HG02884 (cell line): ENCODE measurements around the gene CHST8.
"Not testable (repeated sequence)": the region's sequence is repeated elsewhere in the genome, so short reads cannot be mapped to it uniquely, and the experiment has no call there.

ENCODE experiments used
- ATAC-seq: cut with Tn5 transposase; IDR thresholded peaks from one replicate; pipeline ENCODE4 v1.9.1; 2021; ENCODE audit warnings: mild to moderate bottlenecking, moderate library complexity; ENCODE audit not compliant: unreplicated experiment

The CHST8 gene

GRCh38 chr19:33621811-33622504 is at the start of gene CHST8:
Gene CHST8 (plus strand): TSS chr19:33621953. CDS start chr19:33689262, 67,309 bp downstream.
- no peak for ATAC-seq

GRCh38 chr19:33572929-33573328 is 48.8 kb upstream of the CHST8 start:
- no peak for ATAC-seq

DNA sequence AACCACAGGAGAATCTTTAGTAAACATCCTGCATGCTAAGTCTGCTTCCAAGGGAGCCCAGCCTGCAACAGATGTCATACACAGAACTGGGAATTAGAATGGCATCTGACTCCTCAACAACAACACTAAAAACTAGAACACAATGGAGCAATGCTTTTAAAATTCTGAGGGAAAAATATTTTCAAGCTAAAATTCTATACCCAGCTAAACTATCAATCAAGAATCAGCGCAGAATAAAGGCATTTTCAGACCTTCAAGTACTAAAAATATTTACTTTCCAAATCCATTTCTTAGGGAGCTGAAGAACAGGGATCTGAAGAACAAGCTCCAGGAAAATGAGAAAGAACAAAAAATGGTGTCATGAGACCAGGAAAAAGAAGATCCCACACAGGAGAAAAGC is 46.9 kb upstream of the CHST8 start:
- no peak for ATAC-seq

- ATAC-seq, result no peak
Measured at GRCh38 chr19:33578697-33579096, 43.1 kb upstream of the CHST8 start.

DNA sequence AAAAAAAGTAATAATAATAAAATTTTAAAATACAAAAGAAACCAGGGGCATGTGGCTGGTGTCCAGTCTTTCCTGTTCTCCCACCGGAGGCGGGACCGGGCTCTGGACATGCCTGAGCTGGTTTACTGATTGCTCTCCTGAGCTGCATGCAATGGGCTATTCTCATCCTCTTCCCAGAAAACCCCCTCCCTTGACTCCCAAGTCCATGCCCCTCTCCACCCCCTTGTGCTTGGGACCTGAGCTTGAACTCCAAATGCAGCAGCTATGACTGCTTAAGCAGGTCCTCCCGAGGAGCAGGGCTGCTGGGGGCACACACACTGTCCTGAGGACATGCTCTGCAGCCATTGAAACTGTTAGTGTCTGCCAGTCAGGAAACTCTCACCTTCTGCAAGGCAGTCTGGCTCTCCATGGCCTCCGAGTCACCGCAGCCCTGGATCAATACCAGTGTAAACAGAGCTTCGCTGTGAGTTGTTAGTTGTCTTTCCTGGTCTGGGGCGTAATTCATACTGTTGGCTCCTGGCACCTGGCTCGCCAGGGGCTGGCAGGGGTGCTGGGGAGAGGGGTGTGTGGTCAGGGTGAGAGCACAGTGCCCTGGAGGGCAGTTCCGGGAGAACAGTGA is 41.6 kb upstream of the CHST8 start:
- ATAC-seq, result no peak

- no peak for ATAC-seq
Measured at GRCh38 chr19:33580645-33581037, 41.1 kb upstream of the CHST8 start.

GRCh38 chr19:33582914-33583313 is 38.8 kb upstream of the CHST8 start:
- no peak for ATAC-seq

- no peak for ATAC-seq
Measured at GRCh38 chr19:33587150-33587549, 34.6 kb upstream of the CHST8 start.

DNA sequence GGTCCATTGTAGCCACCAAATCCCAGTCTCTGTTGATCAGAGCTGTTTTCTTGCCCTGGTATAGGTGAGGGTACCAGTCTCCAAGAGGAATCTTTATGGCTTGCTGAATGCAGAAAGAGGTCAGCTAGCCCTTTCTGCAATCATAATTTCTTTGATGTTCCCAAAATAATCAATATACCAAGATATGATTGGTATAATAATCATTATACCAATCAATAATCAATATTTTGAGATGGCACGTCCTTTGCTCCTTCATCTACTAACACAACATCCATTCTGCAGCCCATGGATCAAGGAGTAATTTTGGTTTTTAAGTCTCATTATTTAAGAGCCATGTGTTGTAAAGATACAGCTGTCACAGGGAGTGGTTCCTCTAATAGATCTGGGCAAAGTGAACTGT is 31.5 kb upstream of the CHST8 start:
- no peak for ATAC-seq

- ATAC-seq, result no peak
Measured at GRCh38 chr19:33595783-33596182, 26.0 kb upstream of the CHST8 start.

GRCh38 chr19:33601583-33601982 is 20.2 kb upstream of the CHST8 start:
- no peak for ATAC-seq

GRCh38 chr19:33602576-33603204 is 19.1 kb upstream of the CHST8 start:
- no peak for ATAC-seq

- no peak for ATAC-seq
Measured at GRCh38 chr19:33603377-33603776, 18.4 kb upstream of the CHST8 start.

GRCh38 chr19:33604651-33605050 is 17.1 kb upstream of the CHST8 start:
- no peak for ATAC-seq

DNA sequence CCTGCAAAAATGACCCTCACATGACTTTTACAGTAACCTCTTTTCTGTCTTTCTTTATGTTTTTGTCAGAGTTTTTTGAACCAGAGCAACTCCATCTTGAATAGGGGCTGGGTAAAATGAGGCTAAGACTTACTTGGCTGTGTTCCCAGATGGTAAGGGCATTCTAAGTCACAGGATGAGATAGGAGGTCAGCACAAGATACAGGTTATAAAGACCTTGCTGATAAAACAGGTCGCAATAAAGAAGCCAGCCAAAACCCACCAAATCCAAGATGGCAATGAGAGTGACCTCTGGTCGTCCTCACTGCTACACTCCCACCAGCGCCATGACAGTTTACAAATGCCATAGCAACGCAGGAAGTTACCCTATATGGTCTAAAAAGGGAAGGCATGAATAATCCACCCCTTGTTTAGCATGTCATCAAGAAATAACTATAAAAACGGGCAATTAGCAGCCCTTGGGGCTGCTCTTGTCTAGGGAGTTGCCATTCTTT is 15.9 kb upstream of the CHST8 start:
- not testable (repeated sequence) for ATAC-seq

DNA sequence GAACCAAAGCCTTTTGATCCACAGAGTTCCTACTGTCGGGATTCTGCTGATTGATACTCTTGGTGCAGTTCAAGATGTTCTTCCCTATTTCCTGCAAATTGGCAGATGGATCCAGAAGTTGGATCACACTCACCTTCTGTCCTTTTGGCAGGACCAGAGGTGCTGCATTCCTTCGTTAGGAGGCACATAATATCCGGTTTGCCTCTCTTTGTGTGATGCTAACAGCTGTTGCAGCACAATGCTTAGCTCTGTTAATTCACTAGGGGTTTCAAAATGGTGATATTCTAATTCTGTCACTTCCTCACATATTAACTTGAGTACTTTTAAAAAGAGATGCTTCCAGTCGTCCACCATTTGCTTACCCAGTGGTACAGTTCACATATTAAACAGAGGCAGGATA is 15.2 kb upstream of the CHST8 start:
- ATAC-seq, result no peak

DNA sequence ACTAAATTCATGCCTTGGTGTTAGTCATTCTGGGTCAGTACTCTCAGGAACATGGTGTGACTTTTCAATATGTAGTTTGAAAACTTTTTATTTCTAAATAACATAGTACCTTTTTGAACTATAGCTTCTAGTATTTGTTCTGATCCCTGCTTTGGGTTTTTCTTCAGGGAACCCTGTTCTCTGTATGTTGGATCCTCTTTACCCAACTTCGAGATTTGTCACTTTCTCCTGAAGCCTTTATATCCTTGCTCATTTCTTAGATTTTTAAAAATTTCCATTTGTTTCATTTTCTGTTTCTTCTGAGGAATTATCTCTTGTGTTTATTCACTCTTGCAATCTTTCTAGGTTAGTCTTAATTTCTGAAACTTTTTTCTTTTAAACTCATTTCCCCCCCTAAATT is 12.4 kb upstream of the CHST8 start:
- ATAC-seq, result no peak

DNA sequence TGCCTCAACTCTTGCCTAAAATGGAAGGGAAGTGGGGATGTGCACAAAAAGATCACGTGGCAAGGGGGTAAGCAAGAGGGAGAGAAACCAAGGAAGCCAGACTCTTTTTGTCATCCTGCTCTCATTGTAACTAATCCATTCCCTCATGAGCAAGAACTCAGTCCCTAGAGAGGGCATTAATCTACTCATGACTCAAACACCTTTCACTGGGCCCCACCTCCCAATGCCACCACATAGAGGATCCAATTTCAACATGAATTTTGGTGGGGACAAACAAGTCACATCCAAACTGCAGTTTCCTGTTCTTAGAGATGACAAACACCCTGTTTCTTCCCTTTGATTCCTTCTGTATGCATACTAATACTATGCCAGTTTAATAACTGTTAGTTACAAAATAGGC is 11.2 kb upstream of the CHST8 start:
- no peak for ATAC-seq

DNA sequence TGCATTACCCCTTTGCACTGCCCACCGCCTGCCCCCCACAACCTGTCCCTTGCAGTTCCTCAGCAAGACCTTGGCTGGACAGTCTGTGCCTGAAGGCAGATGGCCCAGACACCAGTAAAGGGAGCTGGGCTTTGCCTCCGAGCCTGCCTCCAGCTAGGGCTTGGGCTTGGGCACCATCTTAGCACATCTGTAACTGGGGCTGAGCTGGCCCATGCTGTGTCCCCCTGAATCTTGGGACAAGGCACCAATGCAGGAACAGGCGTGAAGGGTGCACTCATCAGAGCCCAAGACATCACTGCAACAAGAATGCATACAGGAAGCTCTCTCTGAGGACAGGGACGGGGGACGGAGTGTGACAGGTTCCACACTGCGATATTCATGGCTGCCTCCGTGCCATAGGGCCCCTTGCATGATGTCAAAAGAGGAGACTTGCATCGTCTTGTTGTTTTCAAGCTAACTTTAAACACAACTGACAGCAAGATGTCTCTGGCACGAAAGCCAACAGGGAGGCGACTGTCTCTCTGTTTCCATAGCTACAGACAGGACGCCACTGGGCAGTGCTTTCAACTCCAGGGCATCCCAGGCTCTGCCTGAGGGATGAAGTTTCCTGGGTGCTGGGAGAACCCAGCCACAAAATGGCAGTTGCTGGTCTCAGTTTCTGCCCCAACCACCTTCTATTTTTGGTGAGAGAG is 8.7 kb upstream of the CHST8 start:
- no peak for ATAC-seq

- no peak for ATAC-seq
Measured at GRCh38 chr19:33613620-33614000, 8.1 kb upstream of the CHST8 start.

GRCh38 chr19:33616346-33616745 is 5.4 kb upstream of the CHST8 start:
- no peak for ATAC-seq

DNA sequence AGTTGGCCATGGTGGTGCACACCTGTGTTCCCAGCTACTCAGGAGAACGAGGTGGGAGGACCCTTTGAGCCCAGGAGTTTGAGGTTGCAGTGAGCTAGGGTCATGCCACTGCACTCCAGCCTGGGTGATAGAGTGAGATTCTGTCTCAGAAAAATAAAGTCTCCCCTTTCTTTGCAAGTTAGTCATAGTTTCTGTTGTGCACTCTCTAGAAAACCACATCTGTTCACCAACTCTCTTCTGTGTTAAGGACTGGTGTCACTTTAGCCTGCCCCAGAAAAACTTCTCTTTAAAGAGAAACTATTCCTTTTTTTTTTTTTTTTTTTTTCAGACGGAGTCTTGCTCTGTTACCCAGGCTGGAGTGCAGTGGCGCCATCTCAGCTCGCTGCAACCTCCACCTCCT is 4.9 kb upstream of the CHST8 start:
- ATAC-seq, result no peak
